ENCODE results near the gene WRAP53. TPM values are rescaled to one million over a fixed set of nuclear protein-coding genes. Genes with fewer than 3 reads are reported as not detected.

The WRAP53 gene
- total RNA-seq, 1 donor: 6.0 TPM

DNA sequence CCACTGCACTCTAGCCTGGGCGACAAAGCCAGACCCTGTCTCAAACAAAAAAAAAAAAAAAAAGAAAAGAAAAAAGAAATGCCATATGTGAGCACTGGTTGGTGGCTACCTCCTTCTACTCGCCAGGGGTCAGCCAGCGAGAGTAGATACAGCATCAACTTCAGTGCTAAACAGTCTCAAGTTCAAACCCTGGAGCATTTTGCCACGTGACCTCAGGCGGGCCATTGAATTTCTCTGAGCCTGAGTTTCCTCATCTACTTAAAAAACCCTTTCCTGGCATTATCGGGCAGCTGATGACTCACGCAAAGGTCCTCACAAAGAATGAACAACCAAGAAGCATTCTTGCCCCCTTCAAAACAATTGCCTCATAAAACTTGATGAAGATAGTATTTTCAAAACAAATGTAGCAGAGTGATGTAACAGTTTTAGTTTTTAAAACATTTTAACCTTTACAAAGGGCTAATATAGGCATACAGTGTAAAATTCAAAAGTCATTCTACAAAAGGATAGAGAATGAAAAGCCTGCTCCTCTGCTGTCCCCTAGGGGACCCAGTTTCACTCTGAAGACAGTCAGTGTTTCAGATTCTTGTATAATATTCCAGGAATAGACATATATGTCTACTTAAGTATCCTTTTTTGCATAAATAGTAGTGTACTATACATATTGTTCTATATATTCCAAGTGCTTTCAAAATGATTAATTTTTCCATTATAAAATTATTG lies 57.6 kb downstream of the WRAP53 start:
- DNase-seq (ENCODE audit: low read depth): peak; percentile 91
- peak; percentile 14 for TF ChIP-seq CTCF (IDR thresholded peaks at IDR 0.05; ENCODE audit: insufficient read depth, low read depth, low read length)
- H3K4me3 ChIP-seq (ENCODE audit: low read depth, low read length): no peak overlapping the region

GRCh38 chr17:7747635-7748071 lies 59.4 kb downstream of the WRAP53 start:
- TF ChIP-seq CTCF (IDR thresholded peaks at IDR 0.05; ENCODE audit: insufficient read depth, low read depth, low read length): no peak
- peak; percentile 89 for DNase-seq (ENCODE audit: low read depth)

DNA sequence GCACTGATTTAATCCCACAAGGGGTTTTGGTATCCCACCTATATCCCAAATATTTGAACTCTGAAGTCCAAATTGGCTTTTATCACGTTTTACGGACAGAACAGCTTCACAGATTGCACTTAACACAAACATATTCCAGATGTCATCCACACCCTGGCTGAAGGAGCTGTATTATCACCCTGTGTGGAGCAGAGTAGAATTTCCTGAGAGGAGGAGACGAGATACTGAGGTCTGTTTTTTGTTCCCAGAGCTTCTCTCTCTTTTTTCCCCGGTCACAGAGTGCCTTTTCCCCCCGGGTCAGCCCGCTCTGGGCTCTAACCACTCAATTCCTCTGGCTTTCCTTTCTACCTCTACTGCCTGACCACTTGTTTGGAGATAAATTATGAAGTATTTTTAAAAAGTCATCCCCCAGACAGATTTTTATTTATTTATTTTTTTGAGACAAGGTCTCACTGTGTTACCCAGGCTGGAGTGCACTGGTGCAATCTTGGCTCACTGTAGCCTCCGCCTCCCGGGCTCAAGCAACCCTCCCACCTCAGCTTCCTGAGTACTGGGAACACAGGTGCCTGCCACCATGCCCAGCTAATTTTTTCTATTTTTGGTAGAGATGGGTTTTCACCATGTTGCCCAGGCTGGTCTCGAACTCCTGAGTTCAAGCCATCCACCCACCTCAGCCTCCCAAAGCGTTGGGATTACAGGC lies 59.9 kb downstream of the WRAP53 start:
- peak; percentile 89 for DNase-seq (ENCODE audit: low read depth)
- H3K4me3 ChIP-seq (ENCODE audit: low read depth, low read length): no peak overlapping the region
- TF ChIP-seq CTCF (IDR thresholded peaks at IDR 0.05; ENCODE audit: insufficient read depth, low read depth, low read length): no peak

More at GRCh38 chr17:7747635-7748071, 59.4 kb downstream of the WRAP53 start:
- no peak overlapping the region for H3K4me3 ChIP-seq (ENCODE audit: low read depth, low read length)

GRCh38 chr17:7750321-7750821 lies 62.1 kb downstream of the WRAP53 start:
- TF ChIP-seq CTCF (IDR thresholded peaks at IDR 0.05; ENCODE audit: insufficient read depth, low read depth, low read length): no peak
- DNase-seq (ENCODE audit: low read depth): peak; percentile 85
- H3K4me3 ChIP-seq (ENCODE audit: low read depth, low read length): no peak overlapping the region

Other genes starting within 250 kb of the WRAP53 start
- gene FGF11, start 249.0 kb upstream of the WRAP53 start, total RNA-seq: 0.32 and 3.9 TPM in 2 replicates
- gene CHRNB1, start 243.4 kb upstream of the WRAP53 start, total RNA-seq: 6.1 and 6.9 TPM in 2 replicates
- 30.0 and 37.1 TPM in 2 replicates for gene ZBTB4, start 208.8 kb upstream of the WRAP53 start, total RNA-seq
- gene SLC35G6, start 207.0 kb upstream of the WRAP53 start, total RNA-seq: not detected in 2 replicates
- gene POLR2A, start 204.1 kb upstream of the WRAP53 start, total RNA-seq: 118 and 127 TPM in 2 replicates
- gene TNFSF12, start 139.4 kb upstream of the WRAP53 start, total RNA-seq: 11.7 and 14.5 TPM in 2 replicates
- 0.43 and 0.64 TPM in 2 replicates for gene TNFSF13, start 129.7 kb upstream of the WRAP53 start, total RNA-seq
- 69.9 and 75.1 TPM in 2 replicates for gene SENP3, start 126.6 kb upstream of the WRAP53 start, total RNA-seq
- 9.1 and 9.7 TPM in 2 replicates for gene CD68, start 108.8 kb upstream of the WRAP53 start, total RNA-seq
- gene MPDU1, start 104.6 kb upstream of the WRAP53 start, total RNA-seq: 70.5 and 101 TPM in 2 replicates
- gene SOX15, start 98.4 kb upstream of the WRAP53 start, total RNA-seq: under 0.01 and 0.64 TPM in 2 replicates
- 37.4 and 39.7 TPM in 2 replicates for gene FXR2, start 73.6 kb upstream of the WRAP53 start, total RNA-seq
- 23.3 and 37.0 TPM in 2 replicates for gene SAT2, start 60.7 kb upstream of the WRAP53 start, total RNA-seq
- 0.64 and 0.86 TPM in 2 replicates for gene SHBG, start 58.3 kb upstream of the WRAP53 start, total RNA-seq
- not detected in 2 replicates for gene ATP1B2, start 37.6 kb upstream of the WRAP53 start, total RNA-seq
- 50.6 and 79.5 TPM in 2 replicates for gene TP53, start 987 bp upstream of the WRAP53 start, total RNA-seq
- 0.32 and 0.43 TPM in 2 replicates for gene EFNB3, start 16.7 kb downstream of the WRAP53 start, total RNA-seq
- gene DNAH2, start 29.3 kb downstream of the WRAP53 start, total RNA-seq: under 0.01 and 0.43 TPM in 2 replicates
- gene KDM6B, start 145.7 kb downstream of the WRAP53 start, total RNA-seq: 3.0 and 5.8 TPM in 2 replicates
- 0.43 and 1.3 TPM in 2 replicates for gene TMEM88, start 166.6 kb downstream of the WRAP53 start, total RNA-seq
- gene NAA38, start 169.1 kb downstream of the WRAP53 start, total RNA-seq: 55.3 and 73.1 TPM in 2 replicates
- 6.4 and 11.2 TPM in 2 replicates for gene CYB5D1, start 169.5 kb downstream of the WRAP53 start, total RNA-seq
- 103 and 111 TPM in 2 replicates for gene CHD3, start 200.3 kb downstream of the WRAP53 start, total RNA-seq
- gene RNF227, start 227.8 kb downstream of the WRAP53 start, total RNA-seq: 2.2 and 4.2 TPM in 2 replicates
- gene KCNAB3, start 241.4 kb downstream of the WRAP53 start, total RNA-seq: 1.3 and 1.7 TPM in 2 replicates
- 42.7 and 47.4 TPM in 2 replicates for gene TRAPPC1, start 243.5 kb downstream of the WRAP53 start, total RNA-seq
- 21.3 and 25.5 TPM in 2 replicates for gene CNTROB, start 243.7 kb downstream of the WRAP53 start, total RNA-seq

All from fibroblast of villous mesenchyme (primary cell).